Sigmoid colon (tissue), 7 donors: Measurements from ENCODE around the gene PSMB5. TPM values are rescaled to one million over a fixed set of nuclear protein-coding genes. Genes with fewer than 3 reads are reported as not detected.

Experiments used
- DNase-seq: peaks from one replicate; pipeline ENCODE4 v3.0.0-alpha.2; 2019
- H3K27ac ChIP-seq, 4 donors: fragments of 200-600 bp; sonication (generic); one replicate each; pipeline ENCODE4 v1.5.1; 2016 to 2019; ENCODE audit warnings: mild to moderate bottlenecking in 1 of 4
- H3K27me3 ChIP-seq, 3 donors: fragments of 200-600 bp; sonication (generic); one replicate each; pipeline ENCODE4 v1.5.1; 2019; ENCODE audit warnings: mild to moderate bottlenecking in 1 of 3
- H3K36me3 ChIP-seq, 4 donors: fragments of 200-600 bp; sonication (generic); one replicate each; pipeline ENCODE4 v1.5.1; 2016 to 2019
- H3K4me1 ChIP-seq, 4 donors: fragments of 200-600 bp; sonication (generic); one replicate each; pipeline ENCODE4 v1.5.1; 2017 to 2019
- H3K4me3 ChIP-seq, 4 donors: fragments of 200-600 bp; sonication (generic); one replicate each; pipeline ENCODE4 v1.5.1; 2017 to 2019; ENCODE audit warnings: mild to moderate bottlenecking in 2 of 4, moderate library complexity in 1 of 4
- H3K9me3 ChIP-seq, 4 donors: fragments of 200-600 bp in 3 of 4; sonication (generic) in 3 of 4; one replicate each; pipeline versions ENCODE4 v1.5.1 to v1.6.1; 2013 to 2019
- CTCF ChIP-seq, 4 experiments: fragments of 450-650 bp in 3 of 4; fragments of 200-600 bp in 1 of 4; IDR thresholded peaks; one replicate each; pipeline ENCODE4 v1.5.1; 2016 to 2019; ENCODE audit warnings: antibody characterized with exemption in 4 of 4, mild to moderate bottlenecking in 3 of 4, moderate library complexity in 2 of 4
- EP300 ChIP-seq, 4 donors: sonication (generic); formaldehyde crosslinking; IDR thresholded peaks; one replicate each; pipeline ENCODE4 v1.6.1; 2017; ENCODE audit warnings: antibody characterized with exemption in 4 of 4
- POLR2A ChIP-seq, 2 donors: fragments of 450-650 bp; IDR thresholded peaks; one replicate each; pipeline ENCODE4 v1.6.1; 2016; ENCODE audit warnings: antibody characterized with exemption in 2 of 2, mild to moderate bottlenecking in 2 of 2, moderate library complexity in 2 of 2
- POLR2AphosphoS5 ChIP-seq, 4 donors: sonication (generic); formaldehyde crosslinking; IDR thresholded peaks; one replicate each; pipeline ENCODE4 v1.6.1; 2017; ENCODE audit warnings: antibody characterized with exemption in 4 of 4
- WGBS, 2 donors: extraction: QIAGEN DNeasy Blood & Tissue Kit; methylation state at CpG; one replicate each; pipeline ENCODE4 v1.1.7; 2013; 5-methylcytosine and 5-hydroxymethylcytosine counted together
- intact Hi-C: fragments of 100-400 bp; cut with DNase I; formaldehyde crosslinking; loops from one replicate; pipeline ENCODE4 v1.15.1; 2023
- polyA plus RNA-seq, 3 donors: library from polyadenylated mRNA; stranded (reverse); fragments of 200-250 nt; gene quantifications; one replicate each; pipeline ENCODE4 v1.2.3, GENCODE V29; 2013
- total RNA-seq, 4 donors: library from RNA; depleted of rRNA; stranded (reverse); fragments of >200 nt; gene quantifications; one replicate each; pipeline ENCODE4 v1.1.0, GENCODE V29; 2016
- donor health status: healthy with polysubstance abuse.
- donor health status: Bipolar disorder and iron deficiency.
- donor health status: healthy.

PSMB5 gene
- total and polyA plus RNA-seq, 7 donors, result 113 to 179 (median 141) TPM

GRCh38 chr14:22993517-22993916 is 41.2 kb downstream of the PSMB5 start:
- no peak overlapping the region for H3K4me3 ChIP-seq
- H3K27me3 ChIP-seq, result no peaks in the 10 kb centered on the region
- peaks cover 0 to 8% (median 2%) of the 10 kb centered on the region in 4 donors for H3K4me1 ChIP-seq
- TF ChIP-seq CTCF (IDR thresholded peaks at IDR 0.05), result no peak
- TF ChIP-seq EP300 (IDR thresholded peaks at IDR 0.05), result no peak
- no peak for TF ChIP-seq POLR2AphosphoS5 (IDR thresholded peaks at IDR 0.05)
- intact Hi-C loops, result no loop called here
- H3K36me3 ChIP-seq, result peaks cover 0 to 6% (median 0%) of the 10 kb centered on the region in 4 donors
- no peak overlapping the region for H3K27ac ChIP-seq
- DNase-seq, result no peak
- no peaks in the 10 kb centered on the region for H3K9me3 ChIP-seq

- Histone ChIP-seq H3K4me1 (peaks cover 0 to 8% (median 2%) of the 10 kb centered on the region in 4 donors), H3K27ac (no peak overlapping the region), H3K9me3 (no peaks in the 10 kb centered on the region), H3K4me3 (no peak overlapping the region), H3K36me3 (peaks cover 0 to 10% (median 0%) of the 10 kb centered on the region in 4 donors), H3K27me3 (no peaks in the 10 kb centered on the region)
- intact Hi-C loops, result no loop called here
- TF ChIP-seq POLR2AphosphoS5 (IDR thresholded peaks at IDR 0.05) (no peak), EP300 (IDR thresholded peaks at IDR 0.05) (no peak)
- 89 to 94% methylated on average over 8 of the region's 8 CpGs for WGBS, 2 donors
- DNase-seq, result no peak
These were observed 42.8 kb downstream of the PSMB5 start for GRCh38 chr14:22991852-22992251.

GRCh38 chr14:22987291-22987690 is 47.4 kb downstream of the PSMB5 start:
- WGBS, 2 donors, result 82 to 89% methylated on average over 8 of the region's 8 CpGs
- peak; percentile 45 for DNase-seq
- intact Hi-C loops, result loop anchor here (10.0 kb wide), 1 partner anchor 422 kb away; no protein-coding TSS in a partner anchor

GRCh38 chr14:22986508-22987054 is 48.1 kb downstream of the PSMB5 start:
- TF ChIP-seq EP300 (IDR thresholded peaks at IDR 0.05) (no peak), CTCF (IDR thresholded peaks at IDR 0.05) (peak; percentile 67 to 91 (median 90))
- Histone ChIP-seq H3K4me1 (peaks cover 0 to 17% (median 5%) of the 10 kb centered on the region in 4 donors), H3K27ac (no peak overlapping the region), H3K4me3 (no peak overlapping the region), H3K9me3 (no peaks in the 10 kb centered on the region), H3K36me3 (peaks cover 0 to 10% (median 0%) of the 10 kb centered on the region in 4 donors), H3K27me3 (peaks cover 0 to 1% (median 0%) of the 10 kb centered on the region in 3 donors)
- DNase-seq, result peak; percentile 94
- intact Hi-C loops, result loop anchor here (1.0 to 10.0 kb wide), 2 partner anchors 72 to 422 kb away; no protein-coding TSS in a partner anchor
- 25 to 30% methylated on average over 5 of the region's 5 CpGs for WGBS, 2 donors

More at GRCh38 chr14:22987291-22987690, 47.4 kb downstream of the PSMB5 start:
- H3K4me1 ChIP-seq, result peaks cover 0 to 10% (median under 1%) of the 10 kb centered on the region in 4 donors
- no peak overlapping the region for H3K4me3 ChIP-seq
- no peak overlapping the region for H3K27ac ChIP-seq
- no peaks in the 10 kb centered on the region for H3K27me3 ChIP-seq
- H3K9me3 ChIP-seq, result no peaks in the 10 kb centered on the region
- no peak for TF ChIP-seq EP300 (IDR thresholded peaks at IDR 0.05)
- no peak for TF ChIP-seq CTCF (IDR thresholded peaks at IDR 0.05)
- no peak for TF ChIP-seq POLR2AphosphoS5 (IDR thresholded peaks at IDR 0.05)
- no peak for TF ChIP-seq POLR2A (IDR thresholded peaks at IDR 0.05)
- H3K36me3 ChIP-seq, result peaks cover 0 to 10% (median 0%) of the 10 kb centered on the region in 4 donors

GRCh38 chr14:22985894-22986507 is 48.7 kb downstream of the PSMB5 start:
- H3K36me3 ChIP-seq, result peaks cover 0 to 10% (median 0%) of the 10 kb centered on the region in 4 donors
- DNase-seq, result no peak
- TF ChIP-seq POLR2AphosphoS5 (IDR thresholded peaks at IDR 0.05) (no peak), EP300 (IDR thresholded peaks at IDR 0.05) (no peak), POLR2A (IDR thresholded peaks at IDR 0.05) (no peak), CTCF (IDR thresholded peaks at IDR 0.05) (no peak)
- WGBS, 2 donors, result 67 to 80% methylated on average over 2 of the region's 2 CpGs
- intact Hi-C loops, result loop anchor here (1.0 to 10.0 kb wide), 2 partner anchors 72 to 421 kb away; no protein-coding TSS in a partner anchor
- no peaks in the 10 kb centered on the region for H3K9me3 ChIP-seq
- no peak overlapping the region for H3K4me3 ChIP-seq
- peaks cover 0 to 6% (median 0%) of the 10 kb centered on the region in 3 donors for H3K27me3 ChIP-seq
- peaks cover 0 to 22% (median 9%) of the 10 kb centered on the region in 4 donors for H3K4me1 ChIP-seq
- H3K27ac ChIP-seq, result no peak overlapping the region
